HG02973 (cell line): Measurements from ENCODE around the gene HTR3E.
A peak's percentile ranks its signal among the peaks of the same experiment; 100 is the strongest.

Experiments
- ATAC-seq: cut with Tn5 transposase; IDR thresholded peaks from one replicate; pipeline ENCODE4 v1.9.1; 2021; ENCODE audit warnings: moderate library complexity; ENCODE audit not compliant: unreplicated experiment

HTR3E gene

DNA sequence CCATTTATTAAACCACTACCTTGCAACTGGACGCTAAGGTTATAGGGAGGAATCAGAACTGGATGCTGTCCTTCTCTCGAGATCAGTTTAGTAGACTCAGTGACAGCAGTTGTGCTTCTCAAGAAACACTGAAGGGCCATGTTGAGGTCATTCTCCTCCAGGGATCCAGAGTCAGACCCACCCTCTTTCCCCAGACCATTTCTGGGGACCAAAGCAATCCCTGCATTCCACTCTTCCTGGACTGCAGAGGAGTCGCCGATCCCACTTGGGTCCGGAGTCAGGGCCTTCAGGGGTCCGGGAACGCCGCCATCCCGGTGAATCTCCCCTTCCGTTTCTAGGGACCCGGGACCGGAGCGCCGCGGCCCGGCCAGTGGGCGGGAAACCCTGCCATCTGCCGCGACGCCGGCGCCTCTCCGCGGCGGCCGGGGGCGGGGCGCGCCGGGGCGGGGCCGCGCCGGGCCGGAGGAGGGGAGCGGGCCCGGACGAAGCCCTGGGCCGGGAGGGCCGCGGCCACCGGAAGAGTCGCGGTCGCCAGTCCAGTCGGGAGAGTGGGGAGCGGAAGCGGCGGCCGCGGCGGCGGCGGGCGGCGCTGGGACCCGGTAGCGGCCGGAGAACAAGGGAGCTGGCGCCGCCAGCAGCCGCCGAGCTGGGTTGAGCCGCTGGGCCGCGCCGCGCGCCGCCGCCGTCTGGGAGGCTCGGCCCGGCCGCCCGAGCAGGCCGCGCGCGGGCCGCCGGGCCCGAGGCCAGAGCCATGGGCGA, 58.2 kb downstream of the HTR3E start, which contains the start of gene DVL3:
DVL3 (plus strand) TSS at position 493 of the 759 bp plus-strand sequence; CDS start at position 752, 259 bp downstream.
- ATAC-seq: peak; percentile 69

DNA sequence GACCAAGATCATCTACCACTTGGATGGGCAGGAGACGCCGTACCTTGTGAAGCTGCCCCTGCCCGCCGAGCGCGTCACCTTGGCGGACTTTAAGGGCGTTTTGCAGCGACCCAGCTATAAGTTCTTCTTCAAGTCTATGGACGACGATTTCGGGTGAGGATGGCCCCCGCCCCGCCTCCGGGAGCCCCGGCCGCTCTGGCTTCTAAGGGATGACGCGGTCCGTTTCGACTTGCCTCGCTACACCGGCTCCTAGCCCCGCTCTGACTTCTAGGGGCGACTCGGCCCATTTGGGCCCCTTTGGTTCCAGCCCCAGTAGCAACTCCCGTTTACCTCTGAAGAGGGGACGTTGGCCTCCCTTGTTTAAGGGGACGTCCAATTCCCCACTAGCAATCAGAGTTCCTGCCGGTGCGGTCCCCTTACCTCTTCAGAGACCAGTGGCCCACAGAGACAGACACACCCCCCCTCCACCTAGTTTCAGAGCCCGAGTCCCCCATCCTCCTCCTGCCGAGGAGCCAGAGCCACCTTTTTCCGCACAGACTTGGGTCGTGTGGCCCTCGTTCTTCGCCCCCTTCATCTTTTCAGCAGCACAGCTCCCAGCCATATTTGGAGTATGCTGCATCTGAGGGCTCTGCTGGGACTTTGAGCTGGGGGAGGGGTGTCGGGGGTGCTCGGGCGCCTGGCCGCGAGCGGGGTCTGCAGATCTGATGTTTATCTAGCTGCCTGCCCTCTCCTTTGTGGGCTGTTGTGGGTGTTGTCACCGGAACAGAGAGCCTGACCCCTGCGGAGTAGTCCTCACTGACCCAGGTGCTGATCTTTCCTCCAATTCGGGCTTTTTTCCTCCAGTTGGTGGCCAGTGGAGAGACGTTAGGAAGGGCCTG, 59.0 kb downstream of the HTR3E start:
- ATAC-seq: peak; percentile 23

DNA sequence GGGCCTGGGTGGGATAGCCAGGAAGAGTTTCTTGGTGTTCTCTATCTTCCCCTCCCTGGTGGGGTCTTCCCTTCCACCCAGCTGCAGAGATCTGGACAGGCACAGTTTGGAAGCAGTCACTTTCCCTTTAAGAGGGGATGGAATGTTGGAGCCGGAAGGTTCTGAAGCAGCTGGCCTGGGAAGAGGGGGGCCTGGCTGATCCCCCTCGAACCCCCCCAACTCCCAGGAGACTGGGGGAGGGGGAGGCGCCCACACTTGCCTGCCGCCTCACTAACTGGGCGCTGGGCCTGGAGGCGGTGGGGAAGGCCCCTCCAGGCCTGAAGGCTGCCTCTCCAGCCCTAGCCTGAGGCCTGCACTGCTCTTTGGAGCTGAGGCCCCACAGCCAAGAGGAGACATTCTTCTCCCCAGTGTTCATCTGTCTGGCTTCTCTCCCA, 59.7 kb downstream of the HTR3E start:
- ATAC-seq: no peak
